Ramos (cell line): ENCODE measurements around the gene ZNF48.

Experiments
- in situ Hi-C: fragments of 300-500 bp; cut with MboI; formaldehyde crosslinking; loops from one replicate; pipeline ENCODE4 v1.14.3; 2022; ENCODE audit warnings: low sequenced_read_pairs; ENCODE audit not compliant: unreplicated experiment

Gene ZNF48

DNA sequence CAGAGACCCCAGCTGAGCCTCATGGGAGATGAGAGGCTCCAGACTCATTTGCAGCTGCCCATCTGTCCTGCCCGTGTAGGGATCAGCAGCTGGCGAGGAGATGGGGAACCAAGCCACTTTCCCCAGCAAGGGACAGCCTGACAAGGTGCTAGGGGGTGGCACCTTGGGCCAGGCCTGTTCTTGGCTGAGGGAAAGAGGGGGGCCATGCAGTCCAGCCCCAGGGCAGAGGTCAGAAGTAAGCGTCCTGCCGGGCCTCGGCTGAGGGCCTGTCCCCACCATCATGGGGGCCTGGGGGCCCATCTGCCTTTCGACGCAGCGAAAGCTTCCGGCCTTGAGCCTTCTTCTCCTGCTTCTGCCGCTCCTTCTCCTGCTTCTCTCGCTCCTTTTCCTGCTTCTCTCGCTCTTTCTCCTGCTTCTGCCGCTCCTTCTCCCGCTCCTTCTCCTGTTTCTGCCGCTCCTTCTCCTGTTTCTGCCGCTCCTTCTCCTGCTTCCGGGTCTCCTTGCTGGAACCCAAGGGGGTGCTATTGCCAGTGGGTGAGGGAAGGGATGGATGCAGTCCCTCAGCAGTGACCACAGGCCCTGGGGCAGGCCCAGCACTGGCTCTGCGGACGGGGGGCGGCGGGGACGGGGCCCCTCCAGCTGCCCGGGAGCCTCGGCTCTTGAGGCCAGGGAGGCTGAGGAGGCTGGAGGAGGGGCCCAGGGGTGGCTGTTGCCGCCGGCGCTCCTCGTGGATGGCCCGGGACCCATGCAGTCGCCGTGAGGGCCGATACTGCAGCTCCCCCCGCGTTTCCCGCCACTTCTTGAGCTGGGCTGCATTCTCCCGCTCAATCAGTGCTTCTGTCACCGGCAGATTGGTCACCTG lies 37.3 kb upstream of the ZNF48 start:
- in situ Hi-C loops, result no loop called here

GRCh38 chr16:30358577-30358936 lies 36.7 kb upstream of the ZNF48 start:
- in situ Hi-C loops, result no loop called here

- in situ Hi-C loops, result no loop called here
These were observed 36.0 kb upstream of the ZNF48 start for GRCh38 chr16:30358990-30359870.

DNA sequence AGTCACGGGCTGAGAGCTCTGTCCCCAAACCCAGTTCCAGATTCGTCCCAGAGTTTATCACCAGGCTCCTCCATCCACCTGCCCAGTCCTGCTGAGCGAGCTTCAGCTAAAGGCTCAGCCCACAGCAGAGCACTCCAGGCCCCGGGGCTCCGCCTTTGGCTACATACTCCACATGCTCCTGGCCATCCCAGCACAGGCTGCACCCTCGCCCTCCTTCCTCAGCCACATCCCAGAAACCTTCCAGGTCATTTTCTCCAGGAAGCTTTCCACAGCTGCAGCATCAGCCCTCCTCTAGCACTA lies 35.4 kb upstream of the ZNF48 start:
- in situ Hi-C loops, result no loop called here

GRCh38 chr16:30361180-30361579 lies 34.0 kb upstream of the ZNF48 start:
- in situ Hi-C loops, result no loop called here

GRCh38 chr16:30365200-30365599 lies 30.0 kb upstream of the ZNF48 start:
- in situ Hi-C loops, result no loop called here

GRCh38 chr16:30366511-30366910 lies 28.7 kb upstream of the ZNF48 start:
- in situ Hi-C loops, result no loop called here

DNA sequence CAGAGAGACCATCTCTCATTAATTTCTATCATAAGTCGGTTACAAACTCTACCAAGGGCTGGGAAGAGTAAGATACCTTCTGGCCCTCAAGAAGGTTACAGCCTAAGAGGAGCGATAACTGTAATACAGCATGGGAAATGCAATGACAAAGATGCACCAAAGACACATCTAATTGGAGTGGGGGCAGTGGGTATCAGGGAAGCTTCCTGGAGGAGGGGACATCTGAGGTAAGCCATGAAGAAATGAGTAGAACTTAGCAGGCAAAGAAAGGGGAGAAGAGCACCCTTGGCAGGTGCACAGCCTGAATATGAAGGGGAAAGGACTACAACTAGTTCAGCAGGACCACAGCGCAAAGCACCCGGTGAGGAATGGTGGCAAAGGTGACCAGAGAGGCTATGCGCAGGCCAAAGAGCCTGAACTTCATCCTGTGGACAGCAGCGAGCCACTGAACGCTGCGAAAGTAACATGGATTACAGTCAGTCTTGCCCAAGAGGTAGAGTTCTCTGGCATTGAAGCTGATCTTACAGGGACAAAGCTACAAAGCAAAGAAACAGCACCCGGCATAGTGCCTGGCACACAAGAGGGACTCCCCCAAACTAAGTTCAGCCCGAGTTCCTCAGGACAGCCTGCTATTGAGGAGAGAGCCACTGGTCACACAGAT lies 27.7 kb upstream of the ZNF48 start:
- in situ Hi-C loops, result no loop called here

DNA sequence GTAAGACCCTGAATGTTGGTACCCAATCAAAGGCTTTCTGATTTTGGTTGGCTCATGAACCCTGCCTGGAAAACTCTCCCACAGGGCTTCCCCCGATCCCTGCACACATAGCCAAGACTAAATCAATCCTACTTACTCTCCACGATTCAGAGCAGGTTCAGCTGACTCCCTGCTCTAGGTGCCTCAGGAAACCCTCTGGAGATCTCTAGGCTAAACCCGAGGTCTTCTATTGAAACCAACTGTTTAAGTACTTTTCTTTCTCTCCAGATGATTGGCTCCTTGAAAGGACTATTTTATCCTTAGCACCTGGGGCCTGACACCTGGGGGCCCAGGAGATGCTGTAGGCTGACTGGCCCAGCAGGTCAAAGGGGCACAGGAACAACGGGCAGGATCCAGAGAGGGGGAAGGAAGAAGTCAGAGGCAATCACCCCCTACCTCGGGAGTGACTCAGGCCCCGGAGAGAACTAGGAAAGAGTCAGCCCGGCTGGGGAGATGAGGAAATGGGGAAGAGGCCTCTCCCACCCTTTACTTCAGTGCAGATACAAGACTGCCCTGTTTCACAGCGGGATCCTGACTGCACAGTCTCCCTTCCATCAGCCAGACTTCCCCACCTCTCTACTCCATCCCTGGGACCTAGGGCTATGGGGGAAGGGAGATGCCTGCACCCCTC lies 27.0 kb upstream of the ZNF48 start:
- in situ Hi-C loops, result no loop called here

- in situ Hi-C loops, result no loop called here
These were observed 26.5 kb upstream of the ZNF48 start for GRCh38 chr16:30368792-30369090.

DNA sequence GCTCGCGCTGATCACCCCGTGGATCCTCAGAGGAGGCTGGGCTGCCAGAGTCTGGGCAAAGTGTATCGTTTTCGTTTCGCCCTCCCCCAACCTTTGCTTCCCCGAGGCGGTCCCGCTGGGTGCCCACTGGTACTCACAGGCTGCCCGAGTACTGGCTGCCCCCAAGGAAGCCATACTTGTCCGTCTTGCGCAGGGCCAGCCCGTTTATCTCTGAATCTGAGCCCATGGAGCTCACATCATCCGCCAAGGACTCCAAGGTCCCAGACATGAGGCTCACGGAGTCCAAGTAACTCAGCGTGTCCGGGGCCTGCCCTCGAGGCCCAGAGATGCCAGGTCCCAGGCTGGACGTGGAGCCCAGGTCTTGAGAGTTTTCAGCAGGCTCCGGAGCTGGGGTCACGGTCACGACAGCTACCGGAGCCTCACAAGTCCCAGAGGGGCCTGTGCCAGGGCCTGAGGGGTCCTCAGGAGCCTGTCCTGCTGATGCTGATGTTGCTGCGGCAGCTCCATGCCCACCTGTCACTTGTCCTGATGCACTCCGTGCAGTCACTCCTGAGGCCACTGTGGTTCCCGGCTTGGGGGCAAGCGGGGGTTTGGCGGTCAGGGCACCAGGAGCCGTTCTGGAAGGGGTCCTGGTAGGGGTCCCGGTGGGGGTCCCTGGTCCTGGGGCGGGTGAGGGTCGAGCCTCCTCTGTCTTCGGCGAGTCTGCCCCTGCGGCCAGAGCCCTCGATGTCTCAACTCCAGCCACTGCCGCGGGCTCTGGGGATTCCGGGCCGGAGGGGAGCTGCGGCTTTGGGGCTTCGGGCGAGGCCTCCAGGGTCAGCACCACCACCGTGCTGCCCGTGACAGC lies 25.9 kb upstream of the ZNF48 start:
- in situ Hi-C loops, result no loop called here

- in situ Hi-C loops, result loop anchor here (5.0 kb wide), 1 partner anchor 42 kb away; no protein-coding TSS in a partner anchor
These were observed 25.2 kb upstream of the ZNF48 start for GRCh38 chr16:30369938-30370455.

- in situ Hi-C loops, result loop anchor here (5.0 kb wide), 1 partner anchor 42 kb away; no protein-coding TSS in a partner anchor
These were observed 24.6 kb upstream of the ZNF48 start, which contains the start of gene TBC1D10B for GRCh38 chr16:30370456-30371247. TBC1D10B (minus strand) TSS chr16:30370494; CDS start chr16:30370183, 311 bp downstream.

DNA sequence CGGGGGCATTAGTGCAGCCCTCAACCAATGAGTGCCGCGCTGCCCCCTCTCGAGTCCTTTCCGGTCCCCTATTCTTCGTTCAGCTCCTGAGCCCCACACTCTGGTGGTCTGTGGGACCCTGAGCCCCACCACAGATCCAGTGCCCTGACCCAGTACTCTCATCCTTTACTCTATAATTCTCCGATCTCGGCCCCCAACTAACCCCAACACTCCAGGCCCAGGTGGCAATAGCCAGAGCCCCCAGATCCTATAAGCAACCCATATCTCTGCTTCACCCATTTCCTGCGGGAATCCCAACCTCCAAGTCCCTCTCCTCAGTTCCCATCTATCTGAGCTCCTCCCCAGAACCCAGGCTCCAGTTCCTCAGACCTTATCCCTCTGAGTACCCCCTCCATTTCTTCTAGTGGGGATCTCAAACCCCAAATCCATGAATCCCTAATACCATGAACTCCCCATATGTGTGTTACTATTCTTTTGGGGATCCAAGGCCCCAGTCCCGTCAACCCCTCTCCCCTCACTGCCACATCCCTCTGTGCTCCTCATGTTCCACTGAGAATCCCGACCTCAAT lies 23.9 kb upstream of the ZNF48 start:
- in situ Hi-C loops, result loop anchor here (5.0 kb wide), 1 partner anchor 41 kb away; no protein-coding TSS in a partner anchor

DNA sequence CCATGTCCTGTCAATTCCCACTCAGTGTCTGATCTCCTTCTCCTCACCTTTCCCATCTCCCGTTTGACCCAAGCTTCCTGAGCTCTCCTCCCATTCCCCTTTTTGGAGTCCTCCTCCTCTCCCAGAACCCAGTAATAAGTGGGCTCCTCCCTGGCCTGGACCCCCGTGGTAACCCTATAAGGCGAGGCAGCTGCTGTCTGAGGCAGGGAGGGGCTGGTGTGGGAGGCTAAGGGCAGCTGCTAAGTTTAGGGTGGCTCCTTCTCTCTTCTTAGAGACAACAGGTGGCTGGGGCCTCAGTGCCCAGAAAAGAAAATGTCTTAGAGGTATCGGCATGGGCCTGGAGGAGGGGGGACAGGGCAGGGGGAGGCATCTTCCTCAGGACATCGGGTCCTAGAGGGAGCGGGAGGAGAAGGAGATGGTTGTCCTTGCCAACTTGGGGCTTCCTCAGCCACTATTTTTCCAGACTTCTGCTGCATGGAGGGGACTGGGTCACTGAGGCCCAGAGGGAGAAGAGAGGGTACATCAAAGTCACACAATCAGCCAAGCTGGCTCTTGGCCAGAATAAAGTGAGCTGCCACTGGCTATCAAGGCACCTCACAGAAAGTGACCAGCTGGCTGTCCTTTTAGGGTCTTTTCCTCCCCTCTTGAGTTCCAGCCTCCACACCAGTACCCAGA lies 23.0 kb upstream of the ZNF48 start:
- in situ Hi-C loops, result loop anchor here (5.0 kb wide), 1 partner anchor 40 kb away; no protein-coding TSS in a partner anchor

- in situ Hi-C loops, result loop anchor here (5.0 kb wide), 1 partner anchor 40 kb away; no protein-coding TSS in a partner anchor
These were observed 22.5 kb upstream of the ZNF48 start for GRCh38 chr16:30372725-30373124.

- in situ Hi-C loops, result loop anchor here (5.0 kb wide), 1 partner anchor 38 kb away; no protein-coding TSS in a partner anchor
These were observed 20.7 kb upstream of the ZNF48 start, which contains the start of gene MYL11 for GRCh38 chr16:30374538-30374937. MYL11 (plus strand) TSS chr16:30374802; CDS start chr16:30374858, 56 bp downstream.
